ENCODE results near the gene KDM7A.

The KDM7A gene

GRCh38 chr7:140036224-140036962, 140.4 kb downstream of the KDM7A start:
- TF ChIP-seq SPI1 (IDR thresholded peaks at IDR 0.05; ENCODE audit: borderline replicate concordance, low read depth) (no peak), REST (IDR thresholded peaks at IDR 0.05; ENCODE audit: insufficient replicate concordance, low read depth) (peak; percentile 87)
- Histone ChIP-seq H3K27me3 (ENCODE audit: insufficient read depth, poor library complexity, severe bottlenecking) (peaks cover 10% of the 10 kb centered on the region), H3K4me3 (replicated peaks; ENCODE audit: insufficient read depth, low read length) (no peak overlapping the region), H3K27ac (replicated peaks) (no peak overlapping the region)
- DNase-seq (ENCODE audit: low read depth in 1 of 2, low spot score in 1 of 2), result peak in 1 of 2 experiments; percentile 52

- Histone ChIP-seq H3K27ac (replicated peaks) (no peak overlapping the region), H3K27me3 (ENCODE audit: insufficient read depth, poor library complexity, severe bottlenecking) (peaks cover 10% of the 10 kb centered on the region), H3K4me3 (replicated peaks; ENCODE audit: insufficient read depth, low read length) (no peak overlapping the region)
- TF ChIP-seq REST (IDR thresholded peaks at IDR 0.05; ENCODE audit: insufficient replicate concordance, low read depth), result no peak
- no peak for TF ChIP-seq GABPA (IDR thresholded peaks at IDR 0.05; ENCODE audit: low read depth)
- no peak for TF ChIP-seq CTCF (IDR thresholded peaks at IDR 0.05; ENCODE audit: insufficient read depth, low read length)
- TF ChIP-seq POLR2AphosphoS5 (IDR thresholded peaks at IDR 0.05; ENCODE audit: low read depth), result no peak
- TF ChIP-seq SPI1 (IDR thresholded peaks at IDR 0.05; ENCODE audit: borderline replicate concordance, low read depth), result no peak
- DNase-seq (ENCODE audit: low read depth in 1 of 2, low spot score in 1 of 2), result no peak
Observed at GRCh38 chr7:140035400-140036223, 141.2 kb downstream of the KDM7A start.
